Osteoblast (primary cell): Measurements from ENCODE around the gene SP5. TPM values are rescaled to one million over a fixed set of nuclear protein-coding genes. Genes with fewer than 3 reads are reported as not detected.

Experiments used
- DNase-seq: peaks from one replicate; pipeline ENCODE4 v3.0.0; 2011; ENCODE audit warnings: low spot score, mixed read lengths; ENCODE audit not compliant: insufficient read length; ENCODE audit errors: missing footprints
- H2AFZ ChIP-seq: 2 replicates; pipeline ENCODE4 v1.6.0; 2011; ENCODE audit warnings: mild to moderate bottlenecking, low read length
- H3K27ac ChIP-seq: 2 replicates; pipeline ENCODE4 v1.5.1; 2011; ENCODE audit warnings: mild to moderate bottlenecking, low read depth, low read length, moderate library complexity
- H3K27me3 ChIP-seq: 2 replicates; pipeline ENCODE4 v1.6.0; 2012; ENCODE audit warnings: mild to moderate bottlenecking, control low read depth, inconsistent platforms, low read length, moderate library complexity; ENCODE audit not compliant: insufficient read depth
- H3K36me3 ChIP-seq: 2 replicates; pipeline ENCODE4 v1.5.1; 2011; ENCODE audit warnings: mild to moderate bottlenecking, low read length, control low read depth, moderate library complexity; ENCODE audit not compliant: insufficient read depth
- H3K4me1 ChIP-seq: 2 replicates; pipeline ENCODE4 v1.5.1; 2011; ENCODE audit warnings: mild to moderate bottlenecking, low read length, control low read depth, moderate library complexity; ENCODE audit not compliant: insufficient read depth
- H3K4me2 ChIP-seq: 2 replicates; pipeline ENCODE4 v1.6.0; 2011; ENCODE audit warnings: mild to moderate bottlenecking, low read length; ENCODE audit not compliant: insufficient read depth
- H3K4me3 ChIP-seq: fragments of 200-600 bp; sonication (generic); 3 replicates; pipeline ENCODE4 v1.5.1; 2012; ENCODE audit warnings: mild to moderate bottlenecking, low read length, inconsistent platforms; ENCODE audit not compliant: insufficient read depth
- H3K79me2 ChIP-seq: 2 replicates; pipeline ENCODE4 v1.6.0; 2012; ENCODE audit warnings: mild to moderate bottlenecking, low read length, control low read depth, inconsistent platforms; ENCODE audit not compliant: insufficient read depth
- H3K9me3 ChIP-seq: 2 replicates; pipeline ENCODE4 v1.5.1; 2011; ENCODE audit warnings: low read depth, low read length, control low read depth
- H4K20me1 ChIP-seq: 2 replicates; pipeline ENCODE4 v1.6.0; 2012; ENCODE audit warnings: mild to moderate bottlenecking, low read length, control low read depth; ENCODE audit not compliant: insufficient read depth
- CTCF ChIP-seq: IDR thresholded peaks from 2 replicates; pipeline ENCODE4 v1.5.1; 2011; ENCODE audit warnings: mild to moderate bottlenecking, low read depth, low read length, moderate library complexity; ENCODE audit errors: extremely low read depth
- total RNA-seq: library from RNA; depleted of rRNA; stranded (reverse); fragments of >200 nt; gene quantifications from 2 replicates; pipeline ENCODE4 v1.2.3, GENCODE V29; 2012

SP5 gene
- total RNA-seq, 1 donor: not detected

- Histone ChIP-seq H2AFZ (no peak overlapping the region), H3K4me2 (no peak overlapping the region), H3K27me3 (peaks cover 41% of the 10 kb centered on the region), H3K4me1 (no peaks in the 10 kb centered on the region), H3K27ac (no peak overlapping the region), H3K4me3 (no peak overlapping the region), H3K79me2 (no peaks in the 10 kb centered on the region), H4K20me1 (no peaks in the 10 kb centered on the region), H3K9me3 (no peaks in the 10 kb centered on the region), H3K36me3 (no peaks in the 10 kb centered on the region)
- DNase-seq: no peak
- TF ChIP-seq CTCF: no peak
Measured at GRCh38 chr2:170721678-170722077, 6.5 kb downstream of the SP5 start.

- Histone ChIP-seq H2AFZ (no peak overlapping the region), H3K27ac (no peak overlapping the region), H3K4me3 (no peak overlapping the region), H4K20me1 (no peaks in the 10 kb centered on the region), H3K4me1 (no peaks in the 10 kb centered on the region), H3K36me3 (no peaks in the 10 kb centered on the region), H3K4me2 (no peak overlapping the region), H3K79me2 (no peaks in the 10 kb centered on the region), H3K9me3 (no peaks in the 10 kb centered on the region), H3K27me3 (peaks cover 35% of the 10 kb centered on the region)
- no peak for DNase-seq
- no peak for TF ChIP-seq CTCF
Measured at GRCh38 chr2:170722301-170722700, 7.2 kb downstream of the SP5 start.

GRCh38 chr2:170723446-170723958, 8.4 kb downstream of the SP5 start:
- H3K79me2 ChIP-seq: no peaks in the 10 kb centered on the region
- no peak for DNase-seq

More at GRCh38 chr2:170723446-170723958, 8.4 kb downstream of the SP5 start:
- no peaks in the 10 kb centered on the region for H3K9me3 ChIP-seq
- no peak overlapping the region for H3K27ac ChIP-seq
- H3K4me1 ChIP-seq: no peaks in the 10 kb centered on the region
- peaks cover 23% of the 10 kb centered on the region for H3K27me3 ChIP-seq
- H4K20me1 ChIP-seq: no peaks in the 10 kb centered on the region
- H3K4me3 ChIP-seq: no peak overlapping the region
- TF ChIP-seq CTCF: no peak
- H3K4me2 ChIP-seq: no peak overlapping the region
- no peak overlapping the region for H2AFZ ChIP-seq
- no peaks in the 10 kb centered on the region for H3K36me3 ChIP-seq
